Liver (tissue), 9 donors: ENCODE data around the gene TANC1. TPM values are rescaled to one million over a fixed set of nuclear protein-coding genes. Genes with fewer than 3 reads are reported as not detected.

Source experiments
- DNase-seq: peaks from one replicate; pipeline ENCODE4 v3.0.0-alpha.2; 2017; ENCODE audit warnings: low spot score
- H3K27ac ChIP-seq, 2 donors: one replicate each; pipeline ENCODE4 v1.7.0; 2013; ENCODE audit warnings: inconsistent platforms in 2 of 2, low read length in 2 of 2, control low read depth in 1 of 2, low read depth in 1 of 2, mild to moderate bottlenecking in 1 of 2
- H3K27me3 ChIP-seq, 4 donors: one replicate each; pipeline versions ENCODE4 v1.6.1 to v1.7.0; 2013; ENCODE audit warnings: low read length in 3 of 4, inconsistent platforms in 1 of 4, mild to moderate bottlenecking in 1 of 4, moderate library complexity in 1 of 4; ENCODE audit not compliant: control insufficient read depth in 4 of 4, insufficient read depth in 4 of 4
- H3K36me3 ChIP-seq, 4 donors: one replicate each; pipeline versions ENCODE4 v1.6.1 to v1.7.0; 2013; ENCODE audit warnings: low read length in 3 of 4, mild to moderate bottlenecking in 3 of 4, low read depth in 1 of 4, moderate library complexity in 1 of 4; ENCODE audit not compliant: control insufficient read depth in 4 of 4, insufficient read depth in 3 of 4
- H3K4me1 ChIP-seq, 4 donors: one replicate each; pipeline versions ENCODE4 v1.6.1 to v1.7.0; 2013; ENCODE audit warnings: low read length in 3 of 4, mild to moderate bottlenecking in 3 of 4, moderate library complexity in 1 of 4; ENCODE audit not compliant: control insufficient read depth in 4 of 4, insufficient read depth in 4 of 4
- H3K4me3 ChIP-seq, 3 donors: one replicate each; pipeline versions ENCODE4 v1.6.1 to v1.7.0; 2013; ENCODE audit warnings: low read length in 3 of 3, control low read depth in 1 of 3, low read depth in 1 of 3, mild to moderate bottlenecking in 1 of 3
- H3K9ac ChIP-seq, 2 donors: one replicate each; pipeline ENCODE4 v1.7.0; 2013; ENCODE audit warnings: low read length in 2 of 2, mild to moderate bottlenecking in 2 of 2, moderate library complexity in 2 of 2, control low read depth in 1 of 2, low read depth in 1 of 2
- H3K9me3 ChIP-seq, 4 donors: one replicate each; pipeline versions ENCODE4 v1.6.1 to v1.7.0; 2013; ENCODE audit warnings: low read length in 3 of 4; ENCODE audit not compliant: control insufficient read depth in 4 of 4
- ATF3 ChIP-seq: IDR thresholded peaks from 2 replicates; pipeline ENCODE4 v1.6.1; 2016; ENCODE audit warnings: antibody characterized with exemption
- CTCF ChIP-seq: fragments of 150-350 bp; IDR thresholded peaks from 2 replicates; pipeline ENCODE4 v1.5.1; 2017; ENCODE audit warnings: improper control_type of control experiment, low read depth, low read length; ENCODE audit not compliant: missing input control
- EGR1 ChIP-seq, 2 donors: IDR thresholded peaks; 2 replicates each; pipeline ENCODE4 v1.6.1; 2016 to 2018; ENCODE audit warnings: antibody characterized with exemption in 2 of 2, low read depth in 2 of 2
- FOXA2 ChIP-seq: IDR thresholded peaks from 2 replicates; pipeline ENCODE4 v1.6.1; 2016; ENCODE audit warnings: antibody characterized with exemption
- GABPA ChIP-seq, 2 donors: IDR thresholded peaks in 1 of 2; conservative IDR thresholded peaks in 1 of 2; 2 replicates each; pipeline ENCODE4 v1.6.1; 2016; ENCODE audit warnings: antibody characterized with exemption in 2 of 2, mild to moderate bottlenecking in 1 of 2, moderate library complexity in 1 of 2
- HNF4A ChIP-seq, 2 donors: conservative IDR thresholded peaks; 2 replicates each; pipeline ENCODE4 v1.6.1; 2016; ENCODE audit warnings: antibody characterized with exemption in 2 of 2, mild to moderate bottlenecking in 2 of 2
- HNF4G ChIP-seq: IDR thresholded peaks from 2 replicates; pipeline ENCODE4 v1.6.1; 2016; ENCODE audit warnings: antibody characterized with exemption
- JUND ChIP-seq, 2 donors: IDR thresholded peaks; 2 replicates each; pipeline ENCODE4 v1.6.1; 2016; ENCODE audit warnings: antibody characterized with exemption in 2 of 2
- MAX ChIP-seq: IDR thresholded peaks from 2 replicates; pipeline ENCODE4 v1.6.1; 2016; ENCODE audit warnings: antibody characterized with exemption
- NR2F2 ChIP-seq: IDR thresholded peaks from 2 replicates; pipeline ENCODE4 v1.6.1; 2016; ENCODE audit warnings: antibody characterized with exemption
- REST ChIP-seq: IDR thresholded peaks from 2 replicates; pipeline ENCODE4 v1.6.1; 2016; ENCODE audit warnings: antibody characterized with exemption, mild to moderate bottlenecking
- RXRA ChIP-seq, 2 donors: IDR thresholded peaks; 2 replicates each; pipeline ENCODE4 v1.6.1; 2017 to 2018; ENCODE audit warnings: antibody characterized with exemption in 2 of 2, mild to moderate bottlenecking in 1 of 2
- SP1 ChIP-seq: IDR thresholded peaks from 2 replicates; pipeline ENCODE4 v1.6.1; 2018; ENCODE audit warnings: antibody characterized with exemption, mild to moderate bottlenecking
- TAF1 ChIP-seq: conservative IDR thresholded peaks from 2 replicates; pipeline ENCODE4 v1.6.1; 2016; ENCODE audit warnings: antibody characterized with exemption, mild to moderate bottlenecking
- YY1 ChIP-seq: IDR thresholded peaks from 2 replicates; pipeline ENCODE4 v1.6.1; 2016; ENCODE audit warnings: antibody characterized with exemption, mild to moderate bottlenecking
- ZBTB33 ChIP-seq: IDR thresholded peaks from 2 replicates; pipeline ENCODE4 v1.6.1; 2016; ENCODE audit warnings: antibody characterized with exemption
- WGBS: extraction: QIAGEN DNeasy Blood & Tissue Kit; methylation state at CpG from one replicate; pipeline ENCODE4 v1.1.7; 2013; 5-methylcytosine and 5-hydroxymethylcytosine counted together
- polyA plus RNA-seq, 2 donors: library from polyadenylated mRNA; stranded (reverse) in 1 of 2; unstranded in 1 of 2; fragments of 200-250 nt in 1 of 2; fragments of >200 nt in 1 of 2; fragmentation: Nextera tagmentation in 1 of 2; extraction: Ambion mirVana in 1 of 2; gene quantifications; one replicate each; pipeline versions ENCODE4 v1.2.1 to v1.2.3, GENCODE V29; 2013 to 2015
- total RNA-seq, 2 donors: library from RNA; depleted of rRNA; stranded (reverse); fragments of >200 nt; gene quantifications; one replicate each; pipeline ENCODE4 v1.2.3, GENCODE V29; 2014
- donor health status: healthy.
- donor health status: healthy.
- donor health status: healthy.
- donor health status: healthy.
- donor health status: healthy.

Gene TANC1
- total and polyA plus RNA-seq, 4 donors, result 3.7 to 17.7 (median 5.2) TPM

GRCh38 chr2:159153063-159153462, 184.6 kb downstream of the TANC1 start:
- H3K36me3 ChIP-seq, result peaks cover 0 to 1% (median 0%) of the 10 kb centered on the region in 4 donors
- TF ChIP-seq SP1, result no peak
- TF ChIP-seq RXRA (IDR thresholded peaks at IDR 0.05), result no peak
- TF ChIP-seq EGR1 (IDR thresholded peaks at IDR 0.05; ENCODE audit: low read depth in 2 of 2), result no peak
- no peak for TF ChIP-seq HNF4A (conservative IDR thresholded peaks at IDR 0.05)
- no peak for TF ChIP-seq TAF1
- no peak for TF ChIP-seq ZBTB33
- no peak for TF ChIP-seq HNF4G
- no peak for TF ChIP-seq GABPA (IDR thresholded peaks at IDR 0.05 in 1 of 2, conservative IDR thresholded peaks at IDR 0.05 in 1 of 2)
- no peak for TF ChIP-seq NR2F2
- no peak for TF ChIP-seq MAX
- TF ChIP-seq REST, result no peak
- no peak for TF ChIP-seq YY1
- H3K27ac ChIP-seq, result no peak overlapping the region
- no peaks in the 10 kb centered on the region for H3K27me3 ChIP-seq
- H3K9me3 ChIP-seq, result no peaks in the 10 kb centered on the region
- WGBS, result 84% methylated on average over 4 of the region's 4 CpGs
- no peak overlapping the region for H3K4me3 ChIP-seq
- H3K9ac ChIP-seq, result no peak overlapping the region
- peaks cover 5 to 40% (median 25%) of the 10 kb centered on the region in 4 donors for H3K4me1 ChIP-seq
- no peak for DNase-seq

GRCh38 chr2:159153463-159153862, 185.0 kb downstream of the TANC1 start:
- Histone ChIP-seq H3K27me3 (no peaks in the 10 kb centered on the region), H3K4me1 (peaks cover 5 to 40% (median 25%) of the 10 kb centered on the region in 4 donors), H3K27ac (no peak overlapping the region), H3K9me3 (no peaks in the 10 kb centered on the region), H3K36me3 (peaks cover 0 to 1% (median 0%) of the 10 kb centered on the region in 4 donors), H3K4me3 (no peak overlapping the region), H3K9ac (no peak overlapping the region)
- no peak for DNase-seq
- no peak for TF ChIP-seq EGR1 (IDR thresholded peaks at IDR 0.05; ENCODE audit: low read depth in 2 of 2)
- no peak for TF ChIP-seq SP1
- no peak for TF ChIP-seq JUND (IDR thresholded peaks at IDR 0.05)
- no peak for TF ChIP-seq MAX
- no peak for TF ChIP-seq HNF4A (conservative IDR thresholded peaks at IDR 0.05)
- TF ChIP-seq NR2F2, result no peak
- no peak for TF ChIP-seq REST
- TF ChIP-seq ATF3, result no peak
- TF ChIP-seq CTCF, result no peak
- TF ChIP-seq FOXA2, result no peak
- WGBS, result 88% methylated on average over 4 of the region's 4 CpGs
